HepG2 (cell line): ENCODE data around the gene CIBAR2. TPM values are rescaled to one million over a fixed set of nuclear protein-coding genes. Genes with fewer than 3 reads are reported as not detected.

ENCODE experiments used
- AKAP8 ChIP-seq: sonication (generic); formaldehyde crosslinking; IDR thresholded peaks from 2 replicates; pipeline ENCODE4 v1.5.1; 2020; ENCODE audit warnings: mild to moderate bottlenecking, missing genetic modification reagents
- CBX1 ChIP-seq: IDR thresholded peaks from one replicate; pipeline ENCODE4 v1.6.1; 2016; ENCODE audit warnings: antibody characterized with exemption, low read depth
- CENPT ChIP-seq: sonication (generic); formaldehyde crosslinking; IDR thresholded peaks from 2 replicates; pipeline ENCODE4 v1.8.0; 2022; ENCODE audit warnings: low read depth, mild to moderate bottlenecking, moderate library complexity, missing genetic modification reagents
- ELF1 ChIP-seq: sonication (generic); formaldehyde crosslinking; IDR thresholded peaks from 2 replicates; pipeline ENCODE4 v1.4.0; 2020; ENCODE audit warnings: missing genetic modification reagents
- GTF3A ChIP-seq: sonication (generic); formaldehyde crosslinking; conservative IDR thresholded peaks from 2 replicates; pipeline ENCODE4 v1.4.0; 2020; ENCODE audit warnings: mild to moderate bottlenecking, missing genetic modification reagents
- HMG20A ChIP-seq: IDR thresholded peaks from 2 replicates; pipeline ENCODE4 v1.6.1; 2016; ENCODE audit warnings: borderline replicate concordance
- HOXA3 ChIP-seq: sonication (generic); formaldehyde crosslinking; IDR thresholded peaks from 2 replicates; pipeline ENCODE4 v1.5.0; 2020; ENCODE audit warnings: missing genetic modification reagents
- PAWR ChIP-seq: sonication (generic); formaldehyde crosslinking; IDR thresholded peaks from 2 replicates; pipeline ENCODE4 v1.4.0; 2020; ENCODE audit warnings: missing genetic modification reagents, mild to moderate bottlenecking, borderline replicate concordance
- POGZ ChIP-seq: sonication (generic); formaldehyde crosslinking; IDR thresholded peaks from 2 replicates; pipeline ENCODE4 v1.4.0; 2020; ENCODE audit warnings: mild to moderate bottlenecking, missing genetic modification reagents
- SALL2 ChIP-seq: sonication (generic); formaldehyde crosslinking; IDR thresholded peaks from 2 replicates; pipeline ENCODE4 v1.8.1; 2023; ENCODE audit warnings: mild to moderate bottlenecking, missing genetic modification reagents, inconsistent platforms
- SNAPC2 ChIP-seq: sonication (generic); formaldehyde crosslinking; IDR thresholded peaks from 2 replicates; pipeline ENCODE4 v1.8.1; 2022; ENCODE audit warnings: mild to moderate bottlenecking, missing genetic modification reagents
- SP140L ChIP-seq: sonication (generic); formaldehyde crosslinking; IDR thresholded peaks from 2 replicates; pipeline ENCODE4 v1.4.0; 2020; ENCODE audit warnings: missing genetic modification reagents, borderline replicate concordance
- TP53 ChIP-seq: sonication (generic); formaldehyde crosslinking; conservative IDR thresholded peaks from 2 replicates; pipeline ENCODE4 v1.4.0; 2020; ENCODE audit warnings: missing genetic modification reagents
- TSC22D2 ChIP-seq: sonication (generic); formaldehyde crosslinking; IDR thresholded peaks from 2 replicates; pipeline ENCODE4 v1.5.1; 2020; ENCODE audit warnings: missing genetic modification reagents, mild to moderate bottlenecking, borderline replicate concordance
- ZFP36 ChIP-seq: fragments of 150-350 bp; IDR thresholded peaks from 2 replicates; pipeline ENCODE4 v1.6.1; 2018; ENCODE audit warnings: borderline replicate concordance, low read length, low read depth; ENCODE audit not compliant: partially characterized antibody
- ZNF256 ChIP-seq: sonication (generic); formaldehyde crosslinking; conservative IDR thresholded peaks from 2 replicates; pipeline ENCODE4 v1.4.0; 2020; ENCODE audit warnings: missing genetic modification reagents
- ZNF749 ChIP-seq: sonication (generic); formaldehyde crosslinking; IDR thresholded peaks from 2 replicates; pipeline ENCODE4 v1.8.0; 2022; ENCODE audit warnings: mild to moderate bottlenecking, missing genetic modification reagents, moderate library complexity, borderline replicate concordance
- ZNF772 ChIP-seq: sonication (generic); formaldehyde crosslinking; IDR thresholded peaks from 2 replicates; pipeline ENCODE4 v1.5.0; 2020; ENCODE audit warnings: mild to moderate bottlenecking, missing genetic modification reagents
- polyA plus RNA-seq, 8 experiments: library from polyadenylated mRNA; depleted of rRNA in 3 of 8; stranded (reverse) in 7 of 8; unstranded in 1 of 8; fragments of >200 nt; fragmentation: Illumina TruSeq in 4 of 8; extraction: Trizol in 4 of 8; gene quantifications; 2 replicates each; pipeline versions ENCODE4 v1.2.1 to v1.2.3, GENCODE V29; 2011 to 2016; ENCODE audit warnings: low read depth in 4 of 8, missing spikeins in 1 of 8, mixed read lengths in 1 of 8; ENCODE audit not compliant: insufficient read depth in 1 of 8
- total RNA-seq, 5 experiments: library from RNA; depleted of rRNA; stranded (reverse); fragments of >200 nt; fragmentation: Illumina TruSeq; extraction: Trizol; gene quantifications; 2 replicates each; pipeline ENCODE4 v1.2.3, GENCODE V29; 2016; ENCODE audit warnings: low read depth in 1 of 5
- TF ChIP-seq, protein P1 (sequence below): sonication (generic); IDR thresholded peaks from 2 replicates; pipeline ENCODE4 v1.6.1; 2016; ENCODE audit warnings: low read depth, borderline replicate concordance
- TF ChIP-seq, protein P2 (sequence below): sonication (generic); formaldehyde crosslinking; IDR thresholded peaks from 2 replicates; pipeline ENCODE4 v1.9.0; 2021; ENCODE audit warnings: missing genetic modification reagents, borderline replicate concordance
- TF ChIP-seq, protein P3 (sequence below): sonication (generic); formaldehyde crosslinking; IDR thresholded peaks from 2 replicates; pipeline ENCODE4 v1.5.0; 2020; ENCODE audit warnings: mild to moderate bottlenecking, missing genetic modification reagents, borderline replicate concordance
- TF ChIP-seq, protein P4 (sequence below): sonication (generic); formaldehyde crosslinking; IDR thresholded peaks from 2 replicates; pipeline ENCODE4 v1.5.0; 2020; ENCODE audit warnings: missing genetic modification reagents, mild to moderate bottlenecking, borderline replicate concordance

CIBAR2 gene
- total and polyA plus RNA-seq, 2 of the 13 experiments (the other 11 are each of a cell fraction or from before 2014, with no cell fraction given), result not detected

DNA sequence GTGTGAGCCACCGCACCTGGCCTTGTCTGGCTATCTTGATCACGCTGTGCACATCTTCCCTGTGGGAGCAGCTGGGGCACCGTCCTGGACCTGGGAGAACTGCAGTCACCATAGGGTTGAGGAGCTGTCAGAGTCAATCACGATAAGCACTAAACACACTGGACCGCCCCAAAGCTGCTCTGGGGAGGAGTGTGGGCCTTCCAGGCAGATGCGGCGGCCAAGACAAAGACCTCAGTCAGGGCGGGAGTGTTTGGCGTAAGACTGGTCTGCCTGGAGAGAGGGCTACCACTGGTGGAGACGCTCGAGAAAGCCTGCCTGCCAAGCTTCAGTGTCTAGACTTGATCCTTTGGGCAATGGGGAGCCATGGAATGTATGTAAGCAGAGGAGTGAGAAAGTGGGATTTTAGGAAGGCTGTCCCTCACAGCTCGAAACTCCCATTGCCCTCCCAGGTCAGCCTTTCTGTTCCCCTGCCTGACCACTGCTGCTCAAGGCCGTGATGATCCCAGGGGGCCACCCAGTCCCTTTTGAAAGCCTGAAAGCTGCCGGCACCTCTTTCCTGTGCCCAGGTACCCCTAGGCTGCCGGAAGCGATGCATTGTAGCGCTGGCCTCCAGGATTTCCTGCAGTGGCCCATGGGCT lies 29.3 kb upstream of the CIBAR2 start (continued):
- TF ChIP-seq, protein P1, sequence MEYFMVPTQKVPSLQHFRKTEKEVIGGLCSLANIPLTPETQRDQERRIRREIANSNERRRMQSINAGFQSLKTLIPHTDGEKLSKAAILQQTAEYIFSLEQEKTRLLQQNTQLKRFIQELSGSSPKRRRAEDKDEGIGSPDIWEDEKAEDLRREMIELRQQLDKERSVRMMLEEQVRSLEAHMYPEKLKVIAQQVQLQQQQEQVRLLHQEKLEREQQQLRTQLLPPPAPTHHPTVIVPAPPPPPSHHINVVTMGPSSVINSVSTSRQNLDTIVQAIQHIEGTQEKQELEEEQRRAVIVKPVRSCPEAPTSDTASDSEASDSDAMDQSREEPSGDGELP, result peak; percentile 28; the same call in 1 of the 2 replicates
- TF ChIP-seq PAWR, result no peak
- no peak for TF ChIP-seq SALL2
- 0 out of 2 replicates have a peak, but pooled peaks have one; percentile 48 for TF ChIP-seq GTF3A (CRISPR knock-in tag)
- TF ChIP-seq TSC22D2 (CRISPR knock-in tag), result no peak
- TF ChIP-seq ELF1 (CRISPR knock-in tag), result no peak
- peak; percentile 78; the same call in 1 of the 2 replicates for TF ChIP-seq AKAP8 (CRISPR knock-in tag)
- no peak; the same call in 1 of the 2 replicates for TF ChIP-seq ZNF772 (CRISPR knock-in tag)
- TF ChIP-seq, protein P2, sequence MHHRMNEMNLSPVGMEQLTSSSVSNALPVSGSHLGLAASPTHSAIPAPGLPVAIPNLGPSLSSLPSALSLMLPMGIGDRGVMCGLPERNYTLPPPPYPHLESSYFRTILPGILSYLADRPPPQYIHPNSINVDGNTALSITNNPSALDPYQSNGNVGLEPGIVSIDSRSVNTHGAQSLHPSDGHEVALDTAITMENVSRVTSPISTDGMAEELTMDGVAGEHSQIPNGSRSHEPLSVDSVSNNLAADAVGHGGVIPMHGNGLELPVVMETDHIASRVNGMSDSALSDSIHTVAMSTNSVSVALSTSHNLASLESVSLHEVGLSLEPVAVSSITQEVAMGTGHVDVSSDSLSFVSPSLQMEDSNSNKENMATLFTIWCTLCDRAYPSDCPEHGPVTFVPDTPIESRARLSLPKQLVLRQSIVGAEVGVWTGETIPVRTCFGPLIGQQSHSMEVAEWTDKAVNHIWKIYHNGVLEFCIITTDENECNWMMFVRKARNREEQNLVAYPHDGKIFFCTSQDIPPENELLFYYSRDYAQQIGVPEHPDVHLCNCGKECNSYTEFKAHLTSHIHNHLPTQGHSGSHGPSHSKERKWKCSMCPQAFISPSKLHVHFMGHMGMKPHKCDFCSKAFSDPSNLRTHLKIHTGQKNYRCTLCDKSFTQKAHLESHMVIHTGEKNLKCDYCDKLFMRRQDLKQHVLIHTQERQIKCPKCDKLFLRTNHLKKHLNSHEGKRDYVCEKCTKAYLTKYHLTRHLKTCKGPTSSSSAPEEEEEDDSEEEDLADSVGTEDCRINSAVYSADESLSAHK (CRISPR knock-in tag), result no peak
- TF ChIP-seq HOXA3 (CRISPR knock-in tag), result no peak
- TF ChIP-seq, protein P3, sequence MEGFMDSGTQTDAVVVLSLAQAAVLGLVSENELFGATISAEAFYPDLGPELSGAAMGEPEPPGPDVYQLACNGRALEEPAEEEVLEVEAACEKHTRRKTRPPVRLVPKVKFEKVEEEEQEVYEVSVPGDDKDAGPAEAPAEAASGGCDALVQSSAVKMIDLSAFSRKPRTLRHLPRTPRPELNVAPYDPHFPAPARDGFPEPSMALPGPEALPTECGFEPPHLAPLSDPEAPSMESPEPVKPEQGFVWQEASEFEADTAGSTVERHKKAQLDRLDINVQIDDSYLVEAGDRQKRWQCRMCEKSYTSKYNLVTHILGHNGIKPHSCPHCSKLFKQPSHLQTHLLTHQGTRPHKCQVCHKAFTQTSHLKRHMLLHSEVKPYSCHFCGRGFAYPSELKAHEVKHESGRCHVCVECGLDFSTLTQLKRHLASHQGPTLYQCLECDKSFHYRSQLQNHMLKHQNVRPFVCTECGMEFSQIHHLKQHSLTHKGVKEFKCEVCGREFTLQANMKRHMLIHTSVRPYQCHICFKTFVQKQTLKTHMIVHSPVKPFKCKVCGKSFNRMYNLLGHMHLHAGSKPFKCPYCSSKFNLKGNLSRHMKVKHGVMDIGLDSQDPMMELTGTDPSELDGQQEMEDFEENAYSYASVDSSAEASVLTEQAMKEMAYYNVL (CRISPR knock-in tag), result peak; percentile 33; the same call in 1 of the 2 replicates
- 0 out of 2 replicates have a peak, but pooled peaks have one; percentile 22 for TF ChIP-seq HMG20A (CRISPR knock-in tag)
- TF ChIP-seq ZFP36, result no peak
- 0 out of 2 replicates have a peak, but pooled peaks have one; percentile 21 for TF ChIP-seq ZNF256 (CRISPR knock-in tag)
- TF ChIP-seq SP140L (CRISPR knock-in tag), result no peak
- no peak for TF ChIP-seq POGZ (CRISPR knock-in tag)
- no peak for TF ChIP-seq CBX1
- TF ChIP-seq CENPT, result no peak
- TF ChIP-seq, protein P4, sequence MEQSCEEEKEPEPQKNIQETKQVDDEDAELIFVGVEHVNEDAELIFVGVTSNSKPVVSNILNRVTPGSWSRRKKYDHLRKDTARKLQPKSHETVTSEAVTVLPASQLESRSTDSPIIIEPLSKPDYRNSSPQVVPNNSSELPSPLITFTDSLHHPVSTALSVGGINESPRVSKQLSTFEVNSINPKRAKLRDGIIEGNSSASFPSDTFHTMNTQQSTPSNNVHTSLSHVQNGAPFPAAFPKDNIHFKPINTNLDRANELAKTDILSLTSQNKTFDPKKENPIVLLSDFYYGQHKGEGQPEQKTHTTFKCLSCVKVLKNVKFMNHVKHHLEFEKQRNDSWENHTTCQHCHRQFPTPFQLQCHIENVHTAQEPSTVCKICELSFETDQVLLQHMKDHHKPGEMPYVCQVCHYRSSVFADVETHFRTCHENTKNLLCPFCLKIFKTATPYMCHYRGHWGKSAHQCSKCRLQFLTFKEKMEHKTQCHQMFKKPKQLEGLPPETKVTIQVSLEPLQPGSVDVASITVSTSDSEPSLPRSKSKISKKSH (CRISPR knock-in tag), result no peak
- TF ChIP-seq SNAPC2, result no peak
- TF ChIP-seq ZNF749 (CRISPR knock-in tag), result no peak
- TF ChIP-seq TP53 (CRISPR knock-in tag), result no peak
